H1 (cell line): ENCODE results near the gene RAB36. TPM values are rescaled to one million over a fixed set of nuclear protein-coding genes. Genes with fewer than 3 reads are reported as not detected.

Source experiments
- CTCF ChIA-PET: fragments of 300-600 bp; sonication (Branson Sonifier 250); formaldehyde crosslinking; loops from one replicate; lab custom pipeline; 2021; ENCODE audit not compliant: partially characterized antibody; lab: Charles Lee
- POLR2A ChIA-PET: fragments of 300-600 bp; sonication (Branson Sonifier 250); formaldehyde crosslinking; loops from one replicate; lab custom pipeline; 2021; ENCODE audit warnings: inconsistent platforms; ENCODE audit not compliant: partially characterized antibody; lab: Charles Lee
- DNase-seq, 2 experiments: peaks; one replicate each; pipeline versions ENCODE4 v3.0.0 to v3.0.0-alpha.2; 2010 to 2022; ENCODE audit warnings: low spot score in 2 of 2, low read depth in 1 of 2, mixed read lengths in 1 of 2
- FAIRE-seq: peaks from 2 replicates; lab custom pipeline; 2011; peaks lifted over from hg19 to GRCh38; lab: Jason Lieb, UNC
- H2AFZ ChIP-seq: 2 replicates; pipeline ENCODE4 v1.8.1; 2012; ENCODE audit warnings: low read length, inconsistent platforms
- H2AK5ac ChIP-seq: 2 replicates; pipeline ENCODE4 v1.6.1; 2013; ENCODE audit warnings: low read depth, low read length
- H2BK120ac ChIP-seq: replicated peaks from 2 replicates; pipeline ENCODE3; 2013; ENCODE audit warnings: low read depth, low read length, inconsistent platforms
- H2BK12ac ChIP-seq: 2 replicates; pipeline ENCODE4 v1.6.1; 2013; ENCODE audit warnings: low read depth, low read length
- H2BK15ac ChIP-seq: 2 replicates; pipeline ENCODE4 v1.6.1; 2013; ENCODE audit warnings: low read length
- H2BK20ac ChIP-seq: 2 replicates; pipeline ENCODE4 v1.6.1; 2013; ENCODE audit warnings: low read length
- H2BK5ac ChIP-seq: 2 replicates; pipeline ENCODE4 v1.6.1; 2013; ENCODE audit warnings: low read depth, low read length
- H3K14ac ChIP-seq: 2 replicates; pipeline ENCODE4 v1.6.1; 2013; ENCODE audit warnings: inconsistent platforms; ENCODE audit not compliant: insufficient read length
- H3K18ac ChIP-seq: 2 replicates; pipeline ENCODE4 v1.6.1; 2013; ENCODE audit warnings: low read length; ENCODE audit errors: extremely low read depth
- H3K23ac ChIP-seq: 2 replicates; pipeline ENCODE4 v1.6.1; 2013; ENCODE audit warnings: inconsistent platforms; ENCODE audit not compliant: insufficient read length
- H3K23me2 ChIP-seq: 2 replicates; pipeline ENCODE4 v1.6.1; 2013; ENCODE audit warnings: low read depth, low read length
- H3K27ac ChIP-seq: 2 replicates; pipeline ENCODE4 v1.6.1; 2011; ENCODE audit warnings: low read depth, low read length, inconsistent platforms
- H3K27me3 ChIP-seq, 4 experiments: replicated peaks in 1 of 4; 1 replicate in 1 of 4; 2 replicates in 3 of 4; pipeline versions ENCODE4 v1.6.1 to v1.8.1; 2011 to 2013; ENCODE audit warnings: low read length in 3 of 4, mild to moderate bottlenecking in 3 of 4, inconsistent platforms in 2 of 4, mixed read lengths in 2 of 4, moderate library complexity in 1 of 4; ENCODE audit not compliant: control insufficient read depth in 3 of 4, insufficient read depth in 3 of 4; ENCODE audit errors: extremely low read depth in 1 of 4
- H3K36me3 ChIP-seq, 4 experiments: 2 replicates each; pipeline versions ENCODE4 v1.6.1 to v1.8.1; 2011 to 2013; ENCODE audit warnings: mild to moderate bottlenecking in 4 of 4, low read length in 3 of 4, moderate library complexity in 2 of 4, control low read depth in 1 of 4, inconsistent platforms in 1 of 4; ENCODE audit not compliant: insufficient read depth in 4 of 4, control insufficient read depth in 2 of 4
- H3K4ac ChIP-seq: replicated peaks from 2 replicates; pipeline ENCODE3; 2013; ENCODE audit warnings: low read length, low read depth, mixed read lengths, inconsistent platforms; ENCODE audit not compliant: insufficient read length
- H3K4me1 ChIP-seq, 4 experiments: replicated peaks in 1 of 4; 1 replicate in 1 of 4; 2 replicates in 3 of 4; pipeline versions ENCODE4 v1.6.1 to v1.8.1; 2011 to 2013; ENCODE audit warnings: low read length in 3 of 4, inconsistent platforms in 2 of 4, mixed read lengths in 1 of 4; ENCODE audit not compliant: insufficient read depth in 4 of 4, control insufficient read depth in 3 of 4
- H3K4me2 ChIP-seq, 2 experiments: 2 replicates each; pipeline versions ENCODE4 v1.6.1 to v1.8.1; 2011 to 2013; ENCODE audit warnings: low read depth in 2 of 2, low read length in 2 of 2, control low read depth in 1 of 2, inconsistent platforms in 1 of 2, mild to moderate bottlenecking in 1 of 2; ENCODE audit not compliant: insufficient read depth in 1 of 2
- H3K4me3 ChIP-seq, 4 experiments: fragments of 200-600, 300-600 bp in 1 of 4; sonication (generic), shearing (Covaris generic), sonication (Bioruptor Twin) in 1 of 4; 2 replicates each; pipeline versions ENCODE4 v1.5.1 to v1.8.1; 2011 to 2016; ENCODE audit warnings: low read length in 4 of 4, low read depth in 3 of 4, control low read depth in 2 of 4, inconsistent platforms in 2 of 4, mild to moderate bottlenecking in 2 of 4, mixed read lengths in 1 of 4, moderate library complexity in 1 of 4; ENCODE audit not compliant: insufficient read depth in 2 of 4; ENCODE audit errors: extremely low read depth in 1 of 4
- H3K56ac ChIP-seq: replicated peaks from 2 replicates; pipeline ENCODE3; 2013; ENCODE audit warnings: low read depth, mild to moderate bottlenecking, mixed read lengths, low read length, inconsistent platforms; ENCODE audit not compliant: insufficient read length
- H3K79me1 ChIP-seq: 2 replicates; pipeline ENCODE4 v1.6.1; 2013; ENCODE audit warnings: low read depth, low read length, control low read depth
- H3K79me2 ChIP-seq, 2 experiments: 2 replicates each; pipeline versions ENCODE4 v1.6.1 to v1.8.1; 2012 to 2013; ENCODE audit warnings: low read length in 2 of 2, mild to moderate bottlenecking in 2 of 2, inconsistent platforms in 1 of 2; ENCODE audit not compliant: insufficient read depth in 2 of 2, control insufficient read depth in 1 of 2
- H3K9ac ChIP-seq, 4 experiments: replicated peaks in 1 of 4; 1 replicate in 1 of 4; 2 replicates in 3 of 4; pipeline versions ENCODE4 v1.6.1 to v1.8.1; 2011 to 2013; ENCODE audit warnings: low read depth in 3 of 4, low read length in 3 of 4, control low read depth in 2 of 4, mild to moderate bottlenecking in 2 of 4, moderate library complexity in 2 of 4, inconsistent platforms in 1 of 4; ENCODE audit errors: extremely low read depth in 1 of 4
- H3K9me3 ChIP-seq, 2 experiments: 2 replicates each; pipeline versions ENCODE4 v1.6.1 to v1.8.1; 2012 to 2013; ENCODE audit warnings: mild to moderate bottlenecking in 2 of 2, moderate library complexity in 2 of 2, control low read depth in 1 of 2, inconsistent platforms in 1 of 2, low read depth in 1 of 2, low read length in 1 of 2, mixed read lengths in 1 of 2; ENCODE audit not compliant: insufficient read depth in 2 of 2
- H4K20me1 ChIP-seq, 2 experiments: replicated peaks in 1 of 2; 2 replicates each; pipeline versions ENCODE3 to v1.8.1; 2011 to 2013; ENCODE audit warnings: inconsistent platforms in 2 of 2, low read length in 2 of 2, mild to moderate bottlenecking in 1 of 2; ENCODE audit not compliant: insufficient read depth in 2 of 2, control insufficient read depth in 1 of 2
- H4K5ac ChIP-seq: 2 replicates; pipeline ENCODE4 v1.6.1; 2013; ENCODE audit warnings: low read length, low read depth, mixed read lengths, inconsistent platforms; ENCODE audit not compliant: insufficient read length
- H4K8ac ChIP-seq: 2 replicates; pipeline ENCODE4 v1.8.0; 2013; ENCODE audit warnings: mild to moderate bottlenecking, moderate library complexity, low read length, inconsistent platforms; ENCODE audit not compliant: insufficient read depth; ENCODE audit errors: extremely low read depth
- H4K91ac ChIP-seq: replicated peaks from 2 replicates; pipeline ENCODE3; 2013; ENCODE audit warnings: low read length, mixed read lengths, inconsistent platforms; ENCODE audit not compliant: insufficient read length
- ASH2L ChIP-seq: fragments of 200-600, 300-600 bp; sonication (generic); IDR thresholded peaks from one replicate; pipeline ENCODE4 v1.7.1; 2017; ENCODE audit warnings: low read length
- EP300 ChIP-seq, 2 experiments: IDR thresholded peaks; 1 replicate in 1 of 2; 2 replicates in 1 of 2; pipeline ENCODE4 v1.6.1; 2011 to 2012; ENCODE audit warnings: low read depth in 2 of 2, low read length in 2 of 2, mild to moderate bottlenecking in 2 of 2, borderline replicate concordance in 1 of 2, inconsistent platforms in 1 of 2, moderate library complexity in 1 of 2
- EZH2 ChIP-seq: fragments of 200-600 bp; sonication (generic); IDR thresholded peaks from 2 replicates; pipeline ENCODE4 v1.7.1; 2012; ENCODE audit warnings: low read depth, mild to moderate bottlenecking, moderate library complexity, low read length, inconsistent platforms; ENCODE audit not compliant: severe bottlenecking
- HDAC2 ChIP-seq, 2 experiments: fragments of 300-600 bp in 1 of 2; sonication (generic) in 1 of 2; IDR thresholded peaks; 2 replicates each; pipeline ENCODE4 v1.6.1; 2011 to 2012; ENCODE audit warnings: low read depth in 2 of 2, low read length in 2 of 2, mild to moderate bottlenecking in 2 of 2, moderate library complexity in 2 of 2, borderline replicate concordance in 1 of 2, inconsistent platforms in 1 of 2
- JUN ChIP-seq: IDR thresholded peaks from 2 replicates; pipeline ENCODE4 v1.6.1; 2011; ENCODE audit warnings: low read depth, mild to moderate bottlenecking, improper control_type of control experiment, low read length
- JUND ChIP-seq: IDR thresholded peaks from 2 replicates; pipeline ENCODE4 v1.6.1; 2011; ENCODE audit warnings: mild to moderate bottlenecking, improper control_type of control experiment, low read length
- KDM1A ChIP-seq: fragments of 200-600, 300-600 bp; sonication (generic); IDR thresholded peaks from 2 replicates; pipeline ENCODE4 v1.7.1; 2016; ENCODE audit warnings: mild to moderate bottlenecking, low read length, borderline replicate concordance
- KDM4A ChIP-seq: IDR thresholded peaks from one replicate; pipeline ENCODE4 v1.7.1; 2012; ENCODE audit warnings: low read depth, mild to moderate bottlenecking, moderate library complexity, low read length, inconsistent platforms; ENCODE audit not compliant: severe bottlenecking
- KDM5A ChIP-seq: fragments of 200-600 bp; IDR thresholded peaks from 2 replicates; pipeline ENCODE4 v1.7.1; 2012; ENCODE audit warnings: mild to moderate bottlenecking, low read length, inconsistent platforms, mixed read lengths
- SP2 ChIP-seq: IDR thresholded peaks from 2 replicates; pipeline ENCODE4 v1.6.1; 2012; ENCODE audit warnings: mild to moderate bottlenecking, low read length, inconsistent platforms
- TBP ChIP-seq: IDR thresholded peaks from 2 replicates; pipeline ENCODE4 v1.6.1; 2011; ENCODE audit warnings: low read depth, low read length, improper control_type of control experiment
- WGBS, 2 experiments: shearing (Covaris generic) in 1 of 2; methylation state at CpG; one replicate each; pipeline versions ENCODE4 v1.1.6 to v1.1.7; 2013 to 2015; ENCODE audit warnings: low lambda C conversion rate in 2 of 2, mixed read lengths in 2 of 2, inconsistent platforms in 1 of 2, low coverage in 1 of 2, missing lambda C conversion rate in 1 of 2; ENCODE audit not compliant: insufficient replicate concordance in 2 of 2, insufficient coverage in 1 of 2, insufficient read length in 1 of 2; ENCODE audit errors: extremely low coverage in 1 of 2, missing lambda C conversion rate in 1 of 2; 5-methylcytosine and 5-hydroxymethylcytosine counted together
- polyA plus RNA-seq, 7 experiments: library from polyadenylated mRNA; depleted of rRNA in 3 of 7; stranded (reverse) in 5 of 7; unstranded in 2 of 7; fragments of >200 nt in 5 of 7; fragments of 200-250 nt in 2 of 7; gene quantifications; 1 replicate in 5 of 7; 2 replicates in 1 of 7; 4 replicates in 1 of 7; pipeline versions ENCODE4 v1.2.1 to v1.2.3, GENCODE V29; 2011 to 2013; ENCODE audit warnings: missing spikeins in 2 of 7, mixed read lengths in 2 of 7
- total RNA-seq: library from RNA; stranded (reverse); fragmentation: NEBNext Ultra II Directional; extraction: Animal tissue kit (Norgen Biotek cat#: 25700); gene quantifications from 2 replicates; pipeline ENCODE4 v1.2.1, GENCODE V29; 2021
- TF ChIP-seq, protein P1 (sequence below): IDR thresholded peaks from 2 replicates; pipeline ENCODE4 v1.6.1; 2011; ENCODE audit warnings: low read length, improper control_type of control experiment
- TF ChIP-seq, protein P2 (sequence below): IDR thresholded peaks from 2 replicates; pipeline ENCODE4 v1.6.1; 2012; ENCODE audit warnings: inconsistent platforms

RAB36 gene
- total and polyA plus RNA-seq, 2 of the 8 experiments (the other 6 are each of a cell fraction or from before 2014, with no cell fraction given) = 1.0 to 1.5 TPM

DNA sequence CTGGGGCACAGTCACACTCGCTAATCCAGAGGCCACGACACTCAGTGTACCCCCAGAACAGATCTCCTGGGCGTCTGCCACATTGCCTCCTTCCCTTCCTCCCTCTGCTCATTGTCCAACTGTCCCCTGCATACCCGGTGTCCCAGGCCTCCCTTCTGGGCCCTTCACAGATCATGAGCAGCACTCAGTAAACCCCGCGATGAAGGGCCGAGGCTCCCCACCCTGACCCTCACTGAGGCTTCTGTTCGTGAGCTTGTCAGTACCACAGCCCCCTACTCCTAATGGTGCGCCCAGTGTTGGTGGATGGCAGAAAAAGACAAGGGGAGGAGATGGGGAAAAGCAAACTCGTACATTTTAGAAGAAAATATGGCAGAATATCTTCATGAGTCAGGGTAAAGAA is 16.1 kb upstream of the RAB36 start:
- Histone ChIP-seq H2AK5ac (no peak overlapping the region), H3K14ac (no peak overlapping the region), H3K27me3 (peaks cover 0 to 5% (median 3%) of the 10 kb centered on the region in 4 experiments; a peak in 3 of 7 replicates), H3K4me2 (no peak overlapping the region), H3K9ac (no peak overlapping the region), H2BK15ac (no peak overlapping the region), H4K20me1 (no peaks in the 10 kb centered on the region), H3K23me2 (no peaks in the 10 kb centered on the region), H3K36me3 (no peaks in the 10 kb centered on the region; a peak in 2 of 8 replicates), H3K4me3 (no peak overlapping the region), H4K91ac (no peak overlapping the region), H3K79me2 (no peaks in the 10 kb centered on the region), H3K79me1 (no peaks in the 10 kb centered on the region), H2BK120ac (no peak overlapping the region), H3K56ac (no peak overlapping the region), H4K5ac (no peak overlapping the region), H4K8ac (no peak overlapping the region), H2BK20ac (no peak overlapping the region), H3K4ac (no peak overlapping the region), H3K9me3 (no peaks in the 10 kb centered on the region), H2BK12ac (no peak overlapping the region), H3K23ac (no peak overlapping the region), H3K27ac (no peak overlapping the region), H3K18ac (no peak overlapping the region), H2BK5ac (no peak overlapping the region), H2AFZ (no peak overlapping the region), H3K4me1 (peaks cover 0 to 1% (median 0%) of the 10 kb centered on the region in 4 experiments; a peak in 1 of 7 replicates)
- DNase-seq = no peak
- FAIRE-seq = no peak
- WGBS, 2 experiments = 67% methylated on average over 7 of the region's 10 CpGs; no CpG with 5 or more reads in 1 of the 2 experiments
- ChIA-PET POLR2A (no interaction called here), CTCF (interaction anchor here (0.7 to 24.3 kb wide), 13 partner anchors 10 to 707 kb away, joined by 3 to 384 read pairs (median 9); no protein-coding TSS in a partner anchor)
- no peak for TF ChIP-seq TBP
- no peak for TF ChIP-seq KDM5A
- TF ChIP-seq JUN = no peak
- no peak for TF ChIP-seq HDAC2 (IDR thresholded peaks at IDR 0.05; ENCODE audit: borderline replicate concordance in 1 of 2, low read depth in 2 of 2, low read length in 2 of 2)
- TF ChIP-seq EP300 (IDR thresholded peaks at IDR 0.05; ENCODE audit: borderline replicate concordance in 1 of 2, low read depth in 2 of 2, low read length in 2 of 2) = no peak
- TF ChIP-seq, protein P1, sequence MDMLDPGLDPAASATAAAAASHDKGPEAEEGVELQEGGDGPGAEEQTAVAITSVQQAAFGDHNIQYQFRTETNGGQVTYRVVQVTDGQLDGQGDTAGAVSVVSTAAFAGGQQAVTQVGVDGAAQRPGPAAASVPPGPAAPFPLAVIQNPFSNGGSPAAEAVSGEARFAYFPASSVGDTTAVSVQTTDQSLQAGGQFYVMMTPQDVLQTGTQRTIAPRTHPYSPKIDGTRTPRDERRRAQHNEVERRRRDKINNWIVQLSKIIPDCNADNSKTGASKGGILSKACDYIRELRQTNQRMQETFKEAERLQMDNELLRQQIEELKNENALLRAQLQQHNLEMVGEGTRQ = no peak
- TF ChIP-seq JUND = no peak
- no peak for TF ChIP-seq ASH2L
- TF ChIP-seq SP2 = no peak
- no peak for TF ChIP-seq KDM1A
- TF ChIP-seq KDM4A = no peak
- TF ChIP-seq, protein P2, sequence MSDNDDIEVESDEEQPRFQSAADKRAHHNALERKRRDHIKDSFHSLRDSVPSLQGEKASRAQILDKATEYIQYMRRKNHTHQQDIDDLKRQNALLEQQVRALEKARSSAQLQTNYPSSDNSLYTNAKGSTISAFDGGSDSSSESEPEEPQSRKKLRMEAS = no peak
- TF ChIP-seq EZH2 = no peak
